Astrocyte of the spinal cord (primary cell): ENCODE measurements around the gene ZNF592.
"Not testable (repeated sequence)": the region's sequence is repeated elsewhere in the genome, so short reads cannot be mapped to it uniquely, and the experiment has no call there.

Source experiments
- DNase-seq: peaks from one replicate; pipeline ENCODE4 v3.0.0; 2011; ENCODE audit warnings: low read depth, low spot score
- H3K4me3 ChIP-seq: 2 replicates; pipeline ENCODE4 v1.5.1; 2011; ENCODE audit warnings: low read depth, mild to moderate bottlenecking, low read length, moderate library complexity
- in situ Hi-C: cut with HindIII; loops from 2 replicates; pipeline ENCODE4 v1.10.0; 2017; ENCODE audit warnings: low sequenced_read_pairs
- TF ChIP-seq, protein P1 (sequence below): IDR thresholded peaks from 2 replicates; pipeline ENCODE4 v1.5.1; 2012; ENCODE audit warnings: low read depth, mild to moderate bottlenecking, low read length, inconsistent platforms

Gene ZNF592

DNA sequence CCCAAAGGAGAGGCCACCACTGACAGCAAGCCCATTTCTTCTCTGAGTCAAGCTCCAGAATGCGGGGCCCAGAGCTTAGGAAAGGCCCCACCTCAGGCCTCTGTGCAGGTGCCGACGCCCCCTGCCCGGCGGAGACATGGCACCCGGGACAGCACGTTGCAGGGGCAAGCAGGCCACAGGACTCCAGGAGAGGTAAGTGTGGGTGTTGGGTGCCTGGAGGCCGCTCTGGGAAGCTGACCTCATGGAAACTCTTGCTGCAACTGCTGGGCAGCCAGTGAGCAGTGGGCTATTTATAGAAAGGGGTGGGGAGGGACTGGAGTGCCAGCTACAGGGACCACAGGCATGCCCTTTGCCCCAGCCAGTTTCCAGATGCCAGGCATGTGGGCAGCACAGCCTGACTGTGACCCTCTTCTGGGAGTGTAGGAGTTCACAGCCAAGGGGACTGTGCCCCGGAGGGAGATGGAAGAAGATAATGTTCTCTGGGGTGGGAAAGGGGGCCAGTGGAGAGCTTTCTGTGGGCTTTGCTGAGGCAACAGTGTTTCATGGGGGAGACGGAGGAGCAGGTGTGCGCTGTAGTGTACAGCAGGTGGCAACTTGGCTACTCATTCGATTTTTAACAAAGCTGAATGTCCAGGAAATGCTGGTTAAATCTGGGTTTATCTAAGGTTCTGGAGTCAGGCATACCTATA lies 92.5 kb downstream of the ZNF592 start:
- in situ Hi-C loops = no loop called here
- no peak overlapping the region for H3K4me3 ChIP-seq
- TF ChIP-seq, protein P1, sequence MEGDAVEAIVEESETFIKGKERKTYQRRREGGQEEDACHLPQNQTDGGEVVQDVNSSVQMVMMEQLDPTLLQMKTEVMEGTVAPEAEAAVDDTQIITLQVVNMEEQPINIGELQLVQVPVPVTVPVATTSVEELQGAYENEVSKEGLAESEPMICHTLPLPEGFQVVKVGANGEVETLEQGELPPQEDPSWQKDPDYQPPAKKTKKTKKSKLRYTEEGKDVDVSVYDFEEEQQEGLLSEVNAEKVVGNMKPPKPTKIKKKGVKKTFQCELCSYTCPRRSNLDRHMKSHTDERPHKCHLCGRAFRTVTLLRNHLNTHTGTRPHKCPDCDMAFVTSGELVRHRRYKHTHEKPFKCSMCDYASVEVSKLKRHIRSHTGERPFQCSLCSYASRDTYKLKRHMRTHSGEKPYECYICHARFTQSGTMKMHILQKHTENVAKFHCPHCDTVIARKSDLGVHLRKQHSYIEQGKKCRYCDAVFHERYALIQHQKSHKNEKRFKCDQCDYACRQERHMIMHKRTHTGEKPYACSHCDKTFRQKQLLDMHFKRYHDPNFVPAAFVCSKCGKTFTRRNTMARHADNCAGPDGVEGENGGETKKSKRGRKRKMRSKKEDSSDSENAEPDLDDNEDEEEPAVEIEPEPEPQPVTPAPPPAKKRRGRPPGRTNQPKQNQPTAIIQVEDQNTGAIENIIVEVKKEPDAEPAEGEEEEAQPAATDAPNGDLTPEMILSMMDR = no peak
- DNase-seq = peak; percentile 32

DNA sequence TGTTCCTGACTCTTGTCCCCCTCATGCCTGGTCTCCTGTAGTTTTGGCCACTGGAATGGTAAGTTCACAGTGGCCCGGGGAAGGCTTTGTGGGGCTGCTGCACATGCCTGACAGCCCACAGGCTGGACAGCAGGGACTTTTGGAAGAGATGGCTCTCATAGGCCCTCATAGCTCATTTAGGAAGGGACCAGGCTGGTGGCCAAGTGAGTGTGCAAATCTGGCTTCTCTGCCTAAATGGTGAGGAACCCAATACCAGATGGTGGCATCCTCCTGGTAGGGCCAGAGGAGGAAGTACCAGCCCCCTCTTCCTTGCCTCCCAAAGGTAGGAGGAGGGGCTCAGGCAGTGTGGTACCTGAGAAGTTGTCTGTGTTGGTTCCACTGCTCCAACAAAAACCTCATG lies 94.4 kb downstream of the ZNF592 start:
- in situ Hi-C loops = no loop called here
- DNase-seq = no peak
- TF ChIP-seq, protein P1 = no peak
- H3K4me3 ChIP-seq = no peak overlapping the region

DNA sequence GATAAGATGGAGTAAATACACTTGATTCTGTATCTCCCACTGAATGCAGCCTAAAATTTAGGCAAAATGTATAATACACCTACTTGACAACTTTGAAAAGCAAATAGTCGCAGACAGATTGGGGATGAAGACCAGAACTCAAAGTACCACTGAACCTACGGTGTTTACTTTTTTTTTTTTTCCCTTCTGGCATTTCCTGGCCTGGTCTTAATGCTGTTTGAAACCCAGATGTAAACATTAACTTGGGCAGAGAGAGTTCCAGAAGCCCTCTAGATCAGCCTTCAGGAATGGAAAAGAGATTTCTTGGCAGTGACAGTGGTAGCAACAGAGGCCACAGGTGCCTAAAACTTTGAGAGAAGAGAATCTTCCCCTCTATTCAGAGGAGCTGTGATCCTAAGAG lies 96.6 kb downstream of the ZNF592 start:
- no peak for DNase-seq
- TF ChIP-seq, protein P1 = no peak
- H3K4me3 ChIP-seq = no peak overlapping the region
- in situ Hi-C loops = no loop called here

DNA sequence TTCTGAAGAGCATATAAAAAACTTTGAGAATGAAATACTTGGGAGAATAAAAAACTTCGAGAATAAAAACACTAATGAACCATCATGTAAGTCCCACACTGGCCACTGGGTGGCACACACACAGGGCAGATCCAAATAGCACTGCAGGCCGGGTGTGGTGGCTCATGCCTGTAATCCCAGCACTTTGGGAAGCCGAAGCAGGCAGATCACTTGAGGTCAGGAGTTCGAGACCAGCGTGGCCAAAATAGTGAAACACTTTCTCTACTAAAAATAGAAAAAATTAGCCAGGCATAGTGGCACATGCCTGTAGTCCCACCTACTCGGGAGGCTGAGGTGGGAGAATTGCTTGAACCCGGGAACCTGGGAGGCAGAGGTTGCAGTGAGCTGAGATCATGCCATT lies 97.2 kb downstream of the ZNF592 start:
- in situ Hi-C loops, H3K4me3 ChIP-seq: not testable (repeated sequence)
- DNase-seq = peak; percentile 60
- TF ChIP-seq, protein P1 = peak; percentile 60

DNA sequence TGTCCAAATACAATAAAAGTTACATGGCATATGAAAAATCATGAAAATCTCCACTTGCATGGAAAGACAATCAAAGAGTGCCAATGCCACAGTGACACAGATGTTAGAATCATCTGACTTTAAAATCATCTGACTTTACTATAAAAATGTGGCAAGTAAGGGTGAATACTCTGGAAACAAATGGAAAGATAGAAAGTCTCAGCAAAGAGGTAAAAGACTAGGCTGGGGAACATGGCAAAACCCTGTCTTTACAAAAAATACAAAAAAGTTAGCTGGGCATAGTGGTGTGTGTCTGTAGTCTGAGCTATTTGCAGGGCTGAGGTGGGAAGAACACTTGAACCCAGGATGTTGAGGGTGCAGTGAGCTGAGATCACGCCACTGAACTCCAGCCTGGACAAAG lies 97.9 kb downstream of the ZNF592 start:
- in situ Hi-C loops = no loop called here

DNA sequence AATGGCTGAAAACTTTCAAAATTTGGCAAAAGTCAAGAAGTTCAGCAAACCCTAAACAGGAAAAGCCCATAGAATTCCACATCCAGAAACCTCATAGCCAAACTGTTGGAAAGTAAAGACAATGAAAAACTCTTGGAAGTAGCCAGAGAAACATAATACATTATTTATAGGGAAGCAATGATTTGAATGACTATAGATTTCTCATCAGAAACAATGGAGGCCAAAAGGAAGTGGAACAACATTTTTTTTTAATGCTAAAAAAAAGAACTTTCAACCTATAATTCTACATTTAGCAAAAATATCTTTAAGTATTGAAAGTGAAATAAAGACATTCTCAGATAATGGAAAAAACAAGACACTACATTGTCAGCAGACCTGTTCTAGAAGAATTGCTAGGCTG lies 99.0 kb downstream of the ZNF592 start:
- in situ Hi-C loops = no loop called here
- no peak for DNase-seq
- TF ChIP-seq, protein P1 = no peak
- H3K4me3 ChIP-seq = no peak overlapping the region

More for the DNA sequence above, 97.9 kb downstream of the ZNF592 start:
- TF ChIP-seq, protein P1 = no peak
- no peak overlapping the region for H3K4me3 ChIP-seq
- DNase-seq = no peak

DNA sequence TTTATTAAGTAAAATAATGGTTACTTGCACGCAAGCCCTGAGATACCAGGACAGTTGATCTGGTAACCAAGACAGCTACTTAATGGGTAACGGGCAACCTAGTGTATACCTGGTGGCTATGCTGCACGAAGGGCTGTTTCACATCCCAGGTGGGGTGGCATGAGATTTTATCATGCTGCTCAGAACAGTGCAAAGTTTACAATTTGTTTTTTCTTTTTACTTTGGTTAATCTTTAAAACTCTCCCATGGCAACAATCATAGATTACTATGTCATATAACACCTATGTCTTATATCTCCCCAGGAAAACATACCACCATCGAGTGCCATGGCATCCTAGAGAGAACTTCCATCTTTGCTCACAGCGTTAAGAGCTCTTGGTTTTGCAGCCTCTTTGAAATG lies 103.8 kb downstream of the ZNF592 start:
- no peak for DNase-seq
- TF ChIP-seq, protein P1 = no peak

More for the DNA sequence above, 103.8 kb downstream of the ZNF592 start:
- no peak overlapping the region for H3K4me3 ChIP-seq
- in situ Hi-C loops = no loop called here
